CD14-positive monocyte (primary cell): ENCODE results near the gene PDCD7. TPM values are rescaled to one million over a fixed set of nuclear protein-coding genes. Genes with fewer than 3 reads are reported as not detected.

Source experiments
- DNase-seq, 3 donors: peaks; one replicate each; pipeline ENCODE4 v3.0.0-alpha.2; 2011 to 2022
- H2AFZ ChIP-seq: 2 replicates; pipeline ENCODE4 v1.6.0; 2012; ENCODE audit warnings: mild to moderate bottlenecking, low read depth, low read length, inconsistent platforms; ENCODE audit not compliant: insufficient read depth, poor library complexity, severe bottlenecking
- H3K27ac ChIP-seq, 2 donors: 1 replicate in 1 of 2; 2 replicates in 1 of 2; pipeline ENCODE4 v1.5.1; 2012 to 2013; ENCODE audit warnings: low read length in 2 of 2, control low read depth in 1 of 2, inconsistent platforms in 1 of 2, low read depth in 1 of 2, mild to moderate bottlenecking in 1 of 2
- H3K27me3 ChIP-seq, 2 donors: one replicate each; pipeline versions ENCODE4 v1.6.0 to v1.6.1; 2011 to 2013; ENCODE audit warnings: low read length in 2 of 2; ENCODE audit not compliant: control insufficient read depth in 2 of 2, insufficient read depth in 2 of 2
- H3K36me3 ChIP-seq, 2 donors: replicated peaks in 1 of 2; 1 replicate in 1 of 2; 2 replicates in 1 of 2; pipeline versions ENCODE4 v1.5.1 to v1.6.1; 2012 to 2013; ENCODE audit warnings: low read length in 2 of 2, control low read depth in 1 of 2, inconsistent platforms in 1 of 2, mild to moderate bottlenecking in 1 of 2; ENCODE audit not compliant: insufficient read depth in 2 of 2, control insufficient read depth in 1 of 2
- H3K4me1 ChIP-seq, 2 donors: 1 replicate in 1 of 2; 2 replicates in 1 of 2; pipeline versions ENCODE4 v1.5.1 to v1.6.1; 2012 to 2013; ENCODE audit warnings: low read length in 2 of 2, control low read depth in 1 of 2, inconsistent platforms in 1 of 2, mild to moderate bottlenecking in 1 of 2, moderate library complexity in 1 of 2; ENCODE audit not compliant: insufficient read depth in 2 of 2, control insufficient read depth in 1 of 2
- H3K4me2 ChIP-seq: replicated peaks from 2 replicates; pipeline ENCODE3; 2012; ENCODE audit warnings: low read length, moderate library complexity, mild to moderate bottlenecking; ENCODE audit not compliant: poor library complexity, severe bottlenecking; ENCODE audit errors: extremely low read depth
- H3K4me3 ChIP-seq, 3 experiments: fragments of 200-600 bp in 1 of 3; sonication (generic) in 1 of 3; replicated peaks in 1 of 3; 1 replicate in 2 of 3; 2 replicates in 1 of 3; pipeline ENCODE4 v1.5.1; 2011 to 2013; ENCODE audit warnings: low read length in 3 of 3, mild to moderate bottlenecking in 3 of 3, control low read depth in 2 of 3, low read depth in 2 of 3, inconsistent platforms in 1 of 3, moderate library complexity in 1 of 3
- H3K79me2 ChIP-seq: 2 replicates; pipeline ENCODE4 v1.6.0; 2012; ENCODE audit warnings: mild to moderate bottlenecking, control low read depth, inconsistent platforms, low read length, moderate library complexity; ENCODE audit not compliant: insufficient read depth
- H3K9ac ChIP-seq: 2 replicates; pipeline ENCODE4 v1.6.0; 2017; ENCODE audit warnings: low read length, mild to moderate bottlenecking; ENCODE audit not compliant: insufficient read depth, poor library complexity, severe bottlenecking
- H3K9me3 ChIP-seq, 2 donors: replicated peaks in 1 of 2; 1 replicate in 1 of 2; 2 replicates in 1 of 2; pipeline versions ENCODE4 v1.5.1 to v1.6.1; 2012 to 2013; ENCODE audit warnings: low read length in 2 of 2, control low read depth in 1 of 2; ENCODE audit not compliant: control insufficient read depth in 1 of 2, insufficient read depth in 1 of 2
- H4K20me1 ChIP-seq: 2 replicates; pipeline ENCODE4 v1.6.0; 2012; ENCODE audit warnings: mild to moderate bottlenecking, low read length, control low read depth, moderate library complexity; ENCODE audit not compliant: insufficient read depth
- H3K27ac Mint-ChIP-seq, 7 donors: one replicate each; pipeline ENCODE4 v1.8.0; 2020; ENCODE audit warnings: mild to moderate bottlenecking in 7 of 7, mixed read lengths in 7 of 7, moderate library complexity in 6 of 7, inconsistent platforms in 2 of 7
- H3K27me3 Mint-ChIP-seq, 3 donors: one replicate each; pipeline ENCODE4 v1.8.0; 2021 to 2022; ENCODE audit warnings: low read depth in 3 of 3, mild to moderate bottlenecking in 3 of 3, mixed read lengths in 3 of 3, moderate library complexity in 3 of 3, inconsistent platforms in 1 of 3
- H3K36me3 Mint-ChIP-seq, 2 donors: one replicate each; pipeline ENCODE4 v1.8.0; 2020; ENCODE audit warnings: mixed read lengths in 2 of 2, inconsistent platforms in 1 of 2, mild to moderate bottlenecking in 1 of 2
- H3K4me1 Mint-ChIP-seq: one replicate; pipeline ENCODE4 v1.8.0; 2020; ENCODE audit warnings: mild to moderate bottlenecking, mixed read lengths
- H3K4me3 Mint-ChIP-seq, 2 donors: one replicate each; pipeline ENCODE4 v1.8.0; 2020; ENCODE audit warnings: mild to moderate bottlenecking in 2 of 2, mixed read lengths in 2 of 2, moderate library complexity in 1 of 2
- H3K9me3 Mint-ChIP-seq, 7 donors: one replicate each; pipeline ENCODE4 v1.8.0; 2020 to 2022; ENCODE audit warnings: mixed read lengths in 7 of 7, mild to moderate bottlenecking in 6 of 7, moderate library complexity in 6 of 7, inconsistent platforms in 2 of 7
- WGBS: methylation state at CpG from one replicate; pipeline ENCODE4 v1.1.5; 2013; ENCODE audit warnings: missing lambda C conversion rate; ENCODE audit not compliant: insufficient coverage; 5-methylcytosine and 5-hydroxymethylcytosine counted together
- intact Hi-C, 2 donors: fragments of 100-400 bp; cut with micrococcal nuclease; formaldehyde crosslinking; loops; one replicate each; pipeline versions ENCODE4 v1.15.0 to v1.15.1; 2023
- polyA plus RNA-seq, 3 donors: library from polyadenylated mRNA; depleted of rRNA in 1 of 3; unstranded in 2 of 3; stranded (reverse) in 1 of 3; fragments of 300-500 nt in 2 of 3; fragments of >200 nt in 1 of 3; fragmentation: Illumina TruSeq in 2 of 3; gene quantifications; 1 replicate in 2 of 3; 2 replicates in 1 of 3; pipeline ENCODE4 v1.2.3, GENCODE V29; 2012 to 2021
- TF ChIP-seq, protein P1 (sequence below): fragments of 200-600 bp; IDR thresholded peaks from one replicate; pipeline ENCODE4 v1.8.0; 2022; ENCODE audit warnings: antibody characterized with exemption, mild to moderate bottlenecking

Gene PDCD7
- polyA plus RNA-seq, 3 donors, result 3.1 to 6.9 (median 4.7) TPM

DNA sequence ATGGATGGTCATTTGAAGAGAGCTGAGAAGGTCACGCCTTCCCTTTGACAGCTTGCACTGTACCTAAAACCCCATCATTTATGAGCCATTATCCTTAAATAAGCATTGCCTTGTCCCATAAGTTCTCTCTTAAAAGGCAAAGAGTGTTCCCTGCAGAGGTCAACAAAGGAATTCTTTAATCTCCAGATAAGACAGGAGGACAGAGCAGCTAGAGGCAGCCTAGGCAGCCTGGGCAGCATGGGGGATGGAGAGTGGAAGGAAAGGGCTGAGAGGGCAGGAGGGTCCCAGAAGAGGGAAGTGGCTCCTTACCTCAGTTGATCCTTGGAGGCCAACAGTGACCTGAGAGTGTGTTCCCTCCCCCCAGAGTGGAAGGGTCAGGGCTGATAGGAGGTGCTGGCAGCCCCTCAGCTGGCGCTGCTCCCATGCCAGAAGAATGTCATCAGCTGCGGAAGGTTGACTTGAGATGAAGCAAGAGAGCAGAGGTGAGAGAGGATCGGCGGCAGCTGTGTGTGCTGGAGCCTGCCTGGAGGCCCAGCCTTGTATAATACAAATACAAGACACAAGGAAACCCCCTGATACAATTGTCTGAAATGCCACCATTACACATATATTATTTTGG lies 44.3 kb downstream of the PDCD7 start:
- Mint-ChIP-seq H3K4me1 (no peaks in the 10 kb centered on the region), H3K27ac (peak overlapping the region in 1 of 7 donors; percentile 62), H3K4me3 (no peak overlapping the region), H3K36me3 (peaks cover 0 to 4% of the 10 kb centered on the region in 2 donors), H3K27me3 (peaks cover 5 to 16% (median 7%) of the 10 kb centered on the region in 3 donors), H3K9me3 (no peaks in the 10 kb centered on the region)
- Histone ChIP-seq H3K27ac (no peak overlapping the region), H3K36me3 (no peaks in the 10 kb centered on the region), H2AFZ (no peak overlapping the region), H3K79me2 (no peaks in the 10 kb centered on the region), H3K9me3 (no peaks in the 10 kb centered on the region), H3K9ac (no peak overlapping the region), H3K27me3 (no peaks in the 10 kb centered on the region), H4K20me1 (no peaks in the 10 kb centered on the region), H3K4me2 (no peak overlapping the region), H3K4me1 (no peaks in the 10 kb centered on the region), H3K4me3 (no peak overlapping the region)
- no CpG with 5 or more reads among the region's 5 CpGs for WGBS
- TF ChIP-seq, protein P1, sequence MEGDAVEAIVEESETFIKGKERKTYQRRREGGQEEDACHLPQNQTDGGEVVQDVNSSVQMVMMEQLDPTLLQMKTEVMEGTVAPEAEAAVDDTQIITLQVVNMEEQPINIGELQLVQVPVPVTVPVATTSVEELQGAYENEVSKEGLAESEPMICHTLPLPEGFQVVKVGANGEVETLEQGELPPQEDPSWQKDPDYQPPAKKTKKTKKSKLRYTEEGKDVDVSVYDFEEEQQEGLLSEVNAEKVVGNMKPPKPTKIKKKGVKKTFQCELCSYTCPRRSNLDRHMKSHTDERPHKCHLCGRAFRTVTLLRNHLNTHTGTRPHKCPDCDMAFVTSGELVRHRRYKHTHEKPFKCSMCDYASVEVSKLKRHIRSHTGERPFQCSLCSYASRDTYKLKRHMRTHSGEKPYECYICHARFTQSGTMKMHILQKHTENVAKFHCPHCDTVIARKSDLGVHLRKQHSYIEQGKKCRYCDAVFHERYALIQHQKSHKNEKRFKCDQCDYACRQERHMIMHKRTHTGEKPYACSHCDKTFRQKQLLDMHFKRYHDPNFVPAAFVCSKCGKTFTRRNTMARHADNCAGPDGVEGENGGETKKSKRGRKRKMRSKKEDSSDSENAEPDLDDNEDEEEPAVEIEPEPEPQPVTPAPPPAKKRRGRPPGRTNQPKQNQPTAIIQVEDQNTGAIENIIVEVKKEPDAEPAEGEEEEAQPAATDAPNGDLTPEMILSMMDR, result no peak
- no peak for DNase-seq
- intact Hi-C loops, result loop anchor here in 1 of 2 donors (10.0 kb wide), 1 partner anchor 355 kb away; no protein-coding TSS in a partner anchor

DNA sequence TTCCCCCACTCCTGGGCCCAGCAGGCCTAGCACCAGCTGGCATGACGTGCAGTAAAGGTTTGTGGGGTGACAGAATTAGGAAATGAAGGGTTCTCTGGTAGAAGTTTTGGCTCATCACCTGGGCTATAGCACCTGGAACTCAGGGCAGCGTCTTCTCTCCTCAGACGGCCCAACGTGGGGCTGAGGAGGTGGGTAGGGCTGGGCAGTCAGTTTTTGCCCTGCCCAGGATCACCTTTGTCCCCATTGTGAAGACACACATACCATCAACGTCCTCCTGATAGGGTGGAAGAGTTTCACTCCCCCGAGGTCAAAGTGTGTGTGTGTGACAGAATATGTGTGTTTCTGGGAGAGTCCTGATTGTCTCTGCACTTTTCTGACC lies 45.0 kb downstream of the PDCD7 start:
- no peaks in the 10 kb centered on the region for H3K4me1 ChIP-seq
- no peaks in the 10 kb centered on the region for H3K9me3 ChIP-seq
- no peak overlapping the region for H3K27ac ChIP-seq
- H3K79me2 ChIP-seq, result no peaks in the 10 kb centered on the region
- Mint-ChIP-seq H3K27me3 (peaks cover 7 to 22% (median 9%) of the 10 kb centered on the region in 3 donors), H3K36me3 (peaks cover 0 to 3% of the 10 kb centered on the region in 2 donors), H3K4me1 (no peaks in the 10 kb centered on the region), H3K4me3 (no peak overlapping the region), H3K27ac (no peak overlapping the region), H3K9me3 (no peaks in the 10 kb centered on the region)
- no peak overlapping the region for H3K9ac ChIP-seq
- TF ChIP-seq, protein P1, result no peak
- H2AFZ ChIP-seq, result no peak overlapping the region
- no peak overlapping the region for H3K4me2 ChIP-seq
- H4K20me1 ChIP-seq, result no peaks in the 10 kb centered on the region
- no peaks in the 10 kb centered on the region for H3K36me3 ChIP-seq
- intact Hi-C loops, result loop anchor here in 1 of 2 donors (10.0 kb wide), 1 partner anchor 354 kb away; no protein-coding TSS in a partner anchor
- WGBS, result no CpG with 5 or more reads among the region's 6 CpGs
- peaks cover 0 to 3% of the 10 kb centered on the region in 2 donors for H3K27me3 ChIP-seq
- H3K4me3 ChIP-seq, result no peak overlapping the region
- no peak for DNase-seq
